ENCODE results near the gene SNX32. TPM values are rescaled to one million over a fixed set of nuclear protein-coding genes. Genes with fewer than 3 reads are reported as not detected.
"Not testable (repeated sequence)": the region's sequence is repeated elsewhere in the genome, so short reads cannot be mapped to it uniquely, and the experiment has no call there.

Gene SNX32
- total and polyA plus RNA-seq, 2 experiments from 2014 or later, result 5.9 to 13.2 TPM

DNA sequence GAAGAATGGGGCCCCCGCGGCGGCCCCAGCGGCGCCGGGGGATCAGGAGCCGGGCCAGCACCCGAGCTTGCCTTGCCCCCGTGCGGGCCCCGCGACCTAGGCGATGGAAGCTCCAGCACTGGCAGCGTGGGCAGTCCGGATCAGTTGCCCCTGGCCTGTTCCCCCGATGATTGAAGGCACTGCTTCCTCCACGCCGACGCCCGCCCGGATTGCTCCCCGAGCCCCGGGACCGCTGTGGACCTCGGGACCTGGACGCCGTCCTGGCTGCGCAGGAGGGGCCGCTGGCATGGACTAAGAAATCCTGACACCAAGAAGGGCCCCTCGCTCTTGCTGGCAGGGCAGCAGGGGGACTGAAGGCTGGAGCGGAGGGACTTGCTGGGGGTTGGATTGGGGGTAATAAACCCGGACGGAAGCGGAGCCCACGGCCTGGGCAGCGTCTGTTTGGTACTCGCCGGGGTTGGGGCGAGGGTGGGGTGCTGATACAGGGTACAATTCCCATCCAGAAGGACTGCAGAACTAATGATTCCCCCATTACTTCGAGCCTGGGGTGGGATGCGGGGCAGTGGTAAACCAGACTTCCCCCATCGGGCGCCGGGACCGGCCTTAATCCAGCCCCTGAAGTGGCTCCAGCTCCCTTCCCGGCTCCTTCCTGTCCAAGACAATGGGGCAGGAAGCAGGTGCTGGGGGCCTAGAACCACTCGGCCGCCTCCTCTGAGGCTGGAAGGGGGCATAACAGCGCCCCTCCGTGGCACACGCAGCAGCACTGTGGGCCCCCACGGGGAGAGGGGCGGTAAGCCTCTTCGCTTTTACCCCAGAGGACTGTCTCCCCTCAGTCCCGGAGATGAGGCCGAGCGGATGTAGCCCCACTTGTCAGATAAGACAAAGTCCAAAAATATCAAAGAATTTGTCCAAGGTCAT, 57.7 kb downstream of the SNX32 start:
- Histone ChIP-seq H3K4me3 (peak overlapping the region; percentile 57), H3K27ac (peak overlapping the region; percentile 76), H3K4me1 (ENCODE audit: low read depth) (peaks cover 23% of the 10 kb centered on the region), H3K27me3 (peaks cover 12% of the 10 kb centered on the region), H3K9me3 (ENCODE audit: low read depth) (no peaks in the 10 kb centered on the region), H3K36me3 (no peaks in the 10 kb centered on the region)
- peak; percentile 40 to 52 for DNase-seq (ENCODE audit: low read depth in 1 of 2, low spot score in 1 of 2)
- TF ChIP-seq, protein P1, sequence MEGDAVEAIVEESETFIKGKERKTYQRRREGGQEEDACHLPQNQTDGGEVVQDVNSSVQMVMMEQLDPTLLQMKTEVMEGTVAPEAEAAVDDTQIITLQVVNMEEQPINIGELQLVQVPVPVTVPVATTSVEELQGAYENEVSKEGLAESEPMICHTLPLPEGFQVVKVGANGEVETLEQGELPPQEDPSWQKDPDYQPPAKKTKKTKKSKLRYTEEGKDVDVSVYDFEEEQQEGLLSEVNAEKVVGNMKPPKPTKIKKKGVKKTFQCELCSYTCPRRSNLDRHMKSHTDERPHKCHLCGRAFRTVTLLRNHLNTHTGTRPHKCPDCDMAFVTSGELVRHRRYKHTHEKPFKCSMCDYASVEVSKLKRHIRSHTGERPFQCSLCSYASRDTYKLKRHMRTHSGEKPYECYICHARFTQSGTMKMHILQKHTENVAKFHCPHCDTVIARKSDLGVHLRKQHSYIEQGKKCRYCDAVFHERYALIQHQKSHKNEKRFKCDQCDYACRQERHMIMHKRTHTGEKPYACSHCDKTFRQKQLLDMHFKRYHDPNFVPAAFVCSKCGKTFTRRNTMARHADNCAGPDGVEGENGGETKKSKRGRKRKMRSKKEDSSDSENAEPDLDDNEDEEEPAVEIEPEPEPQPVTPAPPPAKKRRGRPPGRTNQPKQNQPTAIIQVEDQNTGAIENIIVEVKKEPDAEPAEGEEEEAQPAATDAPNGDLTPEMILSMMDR (IDR thresholded peaks at IDR 0.05; ENCODE audit: low read depth, low read length), result peak; percentile 35

DNA sequence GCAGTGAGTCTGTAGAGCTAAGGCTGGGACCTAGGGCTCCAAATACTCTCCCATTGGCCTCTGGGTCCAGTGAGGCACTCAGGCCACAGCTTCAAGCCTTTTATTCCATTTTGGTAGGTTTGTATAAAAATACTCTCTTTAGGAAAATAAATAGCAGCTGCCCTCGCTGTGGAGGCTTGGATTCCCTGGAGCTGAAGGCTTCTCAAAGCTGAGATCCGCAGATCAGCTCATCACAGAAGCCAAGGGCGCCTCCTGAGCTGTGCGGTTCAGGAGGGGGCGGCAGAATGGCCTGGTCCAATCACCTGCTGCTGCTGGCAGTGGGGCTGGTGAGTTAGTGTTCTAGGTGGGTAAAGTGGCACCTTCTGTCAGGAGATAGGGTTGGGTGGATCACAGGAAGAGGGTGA, 58.4 kb downstream of the SNX32 start:
- Histone ChIP-seq H3K4me1 (ENCODE audit: low read depth) (peaks cover 23% of the 10 kb centered on the region), H3K27me3 (peaks cover 18% of the 10 kb centered on the region), H3K4me3 (peak overlapping the region; percentile 57), H3K27ac (peak overlapping the region; percentile 76)
- not testable (repeated sequence) for DNase-seq (ENCODE audit: low read depth in 1 of 2, low spot score in 1 of 2); H3K36me3 ChIP-seq; H3K9me3 ChIP-seq (ENCODE audit: low read depth)

DNA sequence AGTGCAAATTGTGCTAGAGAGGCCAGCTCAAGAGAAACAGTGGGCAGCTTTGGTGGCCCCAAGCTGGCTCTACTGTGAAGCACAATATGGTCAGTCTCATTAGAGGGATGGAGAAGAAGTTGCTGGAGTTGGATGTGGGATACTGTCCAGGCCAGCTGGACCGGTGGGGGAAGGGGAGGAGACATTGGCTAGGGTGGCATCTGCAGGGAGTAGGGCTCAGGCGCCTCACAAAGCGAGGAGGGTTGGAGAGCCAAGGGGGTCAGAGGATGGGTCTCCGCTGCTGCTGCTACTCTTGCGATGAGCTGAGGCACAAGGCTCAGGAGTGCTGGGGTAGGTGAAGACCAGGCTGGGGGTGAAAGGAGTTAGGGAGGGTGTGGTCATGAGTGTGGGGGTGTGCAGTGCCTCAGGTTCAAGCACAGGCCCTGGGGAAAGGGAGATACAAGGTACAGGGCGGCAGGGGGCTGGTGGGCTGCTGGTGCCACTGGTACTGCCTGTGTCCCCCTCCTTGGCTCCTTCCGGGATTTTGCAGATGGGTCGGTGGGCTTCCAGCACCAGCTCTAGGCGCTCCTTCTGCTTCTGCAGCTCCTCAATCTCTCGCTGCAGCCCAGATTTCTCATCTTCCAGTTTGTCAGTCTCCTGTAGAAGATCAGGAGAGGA, 59.0 kb downstream of the SNX32 start:
- Histone ChIP-seq H3K36me3 (no peaks in the 10 kb centered on the region), H3K27me3 (peaks cover 25% of the 10 kb centered on the region), H3K4me1 (ENCODE audit: low read depth) (peaks cover 23% of the 10 kb centered on the region), H3K4me3 (no peak overlapping the region), H3K9me3 (ENCODE audit: low read depth) (no peaks in the 10 kb centered on the region), H3K27ac (peak overlapping the region; percentile 76)
- TF ChIP-seq, protein P1 (IDR thresholded peaks at IDR 0.05; ENCODE audit: low read depth, low read length), result no peak
- DNase-seq (ENCODE audit: low read depth in 1 of 2, low spot score in 1 of 2), result no peak

DNA sequence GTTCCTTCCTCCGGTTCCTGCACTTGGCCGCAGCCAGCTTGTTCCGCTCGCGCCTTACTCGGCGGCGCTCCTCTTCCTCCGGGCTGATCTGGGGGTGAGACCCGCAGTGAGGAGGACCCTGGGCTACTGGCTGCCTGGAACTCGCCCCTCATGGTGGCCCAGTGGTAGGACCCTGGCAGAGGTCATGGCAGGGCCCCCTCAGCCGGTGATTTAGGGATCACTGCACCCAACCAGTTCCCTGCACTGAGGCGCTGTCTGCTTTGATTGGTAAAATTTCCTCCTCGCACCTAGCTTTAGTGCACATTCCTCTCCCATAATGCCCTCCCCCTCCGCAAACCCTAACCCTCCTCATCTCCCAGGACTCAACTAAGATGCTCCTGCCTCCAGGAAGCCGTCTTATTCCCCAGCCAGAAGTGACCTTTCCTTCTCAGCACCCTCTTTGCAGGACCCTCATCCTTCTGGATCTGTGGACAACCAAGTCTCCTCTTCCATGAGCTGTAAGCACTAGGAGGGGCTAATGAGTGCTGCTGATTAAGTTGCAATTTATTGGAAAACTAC, 60.4 kb downstream of the SNX32 start:
- Histone ChIP-seq H3K9me3 (ENCODE audit: low read depth) (no peaks in the 10 kb centered on the region), H3K4me3 (no peak overlapping the region), H3K27ac (no peak overlapping the region), H3K27me3 (peaks cover 38% of the 10 kb centered on the region), H3K36me3 (no peaks in the 10 kb centered on the region), H3K4me1 (ENCODE audit: low read depth) (peaks cover 22% of the 10 kb centered on the region)
- DNase-seq (ENCODE audit: low read depth in 1 of 2, low spot score in 1 of 2), result no peak
- TF ChIP-seq, protein P1 (IDR thresholded peaks at IDR 0.05; ENCODE audit: low read depth, low read length), result no peak

DNA sequence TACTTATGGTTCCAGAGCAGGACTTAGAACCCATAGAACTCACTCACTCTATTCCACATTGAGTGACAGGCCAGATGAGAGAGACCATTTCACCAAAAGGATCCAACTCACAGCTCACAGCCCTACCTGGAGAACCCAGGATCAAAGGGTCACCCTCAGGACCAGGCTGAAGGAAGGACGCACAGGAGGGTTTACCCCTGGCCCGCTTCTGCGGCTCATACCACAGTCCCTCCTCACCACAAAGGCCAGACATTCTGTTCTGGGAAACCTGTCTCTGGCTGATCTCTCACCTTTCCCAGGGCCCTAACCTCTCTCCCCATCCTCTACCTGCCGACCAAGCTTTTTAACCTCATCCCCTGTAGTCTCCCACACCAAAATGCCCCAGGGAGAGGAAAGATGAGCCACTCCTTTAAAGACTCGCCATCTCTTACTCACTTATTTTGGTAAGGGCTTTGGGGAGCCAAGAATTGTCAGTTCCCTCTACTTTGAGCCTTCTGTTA, 61.8 kb downstream of the SNX32 start:
- peaks cover 52% of the 10 kb centered on the region for H3K27me3 ChIP-seq
- H3K36me3 ChIP-seq, result no peaks in the 10 kb centered on the region
- TF ChIP-seq, protein P1 (IDR thresholded peaks at IDR 0.05; ENCODE audit: low read depth, low read length), result no peak
- H3K4me1 ChIP-seq (ENCODE audit: low read depth), result peaks cover 12% of the 10 kb centered on the region
- no peak for DNase-seq (ENCODE audit: low read depth in 1 of 2, low spot score in 1 of 2)
- H3K27ac ChIP-seq, result no peak overlapping the region
- H3K4me3 ChIP-seq, result no peak overlapping the region
- H3K9me3 ChIP-seq (ENCODE audit: low read depth), result no peaks in the 10 kb centered on the region
